NCI-H748 (cell line): ENCODE data around the gene RTP3.

Source experiments
- DNase-seq: peaks from one replicate; lab custom pipeline; 2025; ENCODE audit not compliant: unreplicated experiment; lab: John Stamatoyannopoulos, UW

The RTP3 gene

DNA sequence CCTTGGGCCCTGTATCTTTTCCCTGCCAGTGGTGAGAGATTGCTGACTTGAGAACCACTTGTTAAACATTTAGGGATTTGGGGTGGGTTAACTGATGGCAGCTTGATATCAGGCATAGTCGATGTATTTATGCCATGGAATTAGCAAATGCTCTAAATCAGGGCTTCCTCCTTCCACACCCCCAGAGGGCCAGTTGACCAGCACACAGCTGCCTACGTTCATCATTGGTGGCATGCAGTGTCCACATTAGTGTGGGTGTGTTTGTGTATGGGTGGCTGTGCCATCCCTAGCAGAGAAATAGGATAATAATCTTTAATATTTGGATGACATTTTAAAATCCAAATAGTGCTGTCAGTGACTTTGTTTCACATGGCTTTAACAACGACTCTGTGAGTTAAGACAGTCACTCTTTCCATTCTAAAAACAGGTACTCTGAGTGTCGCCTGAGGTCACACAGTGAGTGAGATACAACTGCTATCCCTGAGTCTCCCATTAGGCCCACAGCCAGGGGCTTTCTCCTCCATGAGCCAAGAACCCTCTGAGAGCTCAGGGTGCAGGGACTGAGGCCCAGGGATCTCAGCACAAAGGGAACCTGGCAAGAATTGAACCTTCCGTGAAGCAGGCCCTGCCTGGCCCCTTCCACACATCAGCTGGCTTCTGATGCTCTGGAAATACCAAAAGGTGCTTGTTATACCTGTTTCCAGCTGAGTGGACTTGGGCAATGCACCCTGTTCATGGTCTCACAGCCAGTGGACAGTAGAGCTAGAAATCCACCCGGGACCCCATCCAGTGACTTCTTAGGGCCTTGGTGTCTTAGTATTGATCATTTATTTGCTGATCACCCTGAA, 28.8 kb upstream of the RTP3 start:
- no peak for DNase-seq

DNA sequence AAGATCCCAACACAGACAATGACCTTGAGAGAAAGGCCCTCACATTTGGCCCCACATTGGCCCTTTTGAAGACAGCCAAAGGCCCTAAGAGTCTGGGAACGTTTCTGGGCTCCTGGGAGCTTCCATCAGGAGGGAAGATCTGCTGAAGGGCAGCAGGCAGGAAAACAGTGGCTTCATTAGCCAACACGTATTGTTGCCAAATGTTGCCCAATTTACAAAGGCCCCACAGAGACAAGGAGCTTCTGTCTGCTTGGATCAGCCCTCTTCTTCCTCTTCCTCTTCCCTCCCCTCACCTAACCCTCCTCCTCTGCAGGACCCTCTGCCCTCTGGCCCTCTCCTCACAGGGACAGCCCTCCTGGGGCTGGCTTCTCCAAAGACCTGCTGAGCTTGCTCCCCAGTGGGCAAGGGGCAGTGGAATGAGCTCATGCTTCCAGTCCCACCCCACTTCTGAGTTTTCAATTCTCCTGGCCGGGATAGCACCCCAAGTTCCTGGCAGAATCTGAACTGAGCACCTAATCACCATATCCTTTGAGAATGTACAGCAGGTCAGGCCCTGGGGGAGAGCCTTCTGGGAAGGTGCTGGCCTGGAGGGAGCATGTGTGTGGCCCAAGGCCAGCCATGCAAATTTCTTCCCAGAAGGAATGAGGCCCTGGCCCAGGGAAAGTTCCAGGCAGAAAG, 28.0 kb upstream of the RTP3 start:
- DNase-seq = no peak

DNA sequence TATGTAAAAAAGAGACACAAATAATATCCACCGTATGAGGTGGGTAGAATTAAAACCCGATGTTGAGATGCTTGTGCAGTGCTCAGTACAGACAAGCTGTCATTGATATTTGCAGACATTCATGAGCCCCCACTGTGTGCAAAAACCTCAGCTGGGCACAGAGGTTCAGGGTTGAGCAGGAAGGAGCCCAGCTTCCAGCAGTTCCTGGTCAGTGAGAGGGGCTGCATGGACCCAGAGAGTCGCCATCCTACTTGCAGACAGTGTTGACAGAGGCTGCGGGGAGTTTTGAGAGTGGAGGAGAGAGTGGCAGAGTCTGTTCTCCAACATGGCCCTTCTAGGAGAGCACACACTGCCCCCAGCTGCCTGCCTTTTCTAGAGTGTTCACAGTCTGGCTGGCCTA, 26.9 kb upstream of the RTP3 start:
- no peak for DNase-seq

DNA sequence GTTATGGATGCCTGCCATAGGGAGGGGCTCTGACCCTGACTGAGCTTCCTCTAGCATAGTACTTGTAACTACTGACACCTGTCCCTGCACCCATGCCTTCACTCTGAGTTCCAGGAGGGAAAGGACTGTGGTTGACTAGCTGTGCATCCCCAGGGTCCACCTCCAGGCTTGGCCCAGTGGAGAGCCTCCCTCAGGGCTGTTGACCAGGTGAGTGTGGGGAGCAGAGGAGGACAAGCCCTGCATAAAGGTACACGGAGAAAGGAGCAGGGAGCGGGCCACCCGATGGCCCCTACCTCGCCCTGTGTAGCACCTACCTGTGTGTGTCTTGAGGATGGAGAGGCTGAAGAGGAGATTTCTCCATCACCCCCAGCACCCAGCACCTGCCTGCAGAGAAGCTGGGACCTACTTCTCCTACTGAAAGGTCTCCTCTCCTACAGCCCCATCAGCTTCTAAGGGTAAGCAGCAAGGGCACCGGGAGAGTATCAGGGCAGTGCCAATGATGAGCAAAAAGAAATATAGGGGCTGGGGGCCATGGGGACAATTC, 26.3 kb upstream of the RTP3 start:
- DNase-seq = no peak

DNA sequence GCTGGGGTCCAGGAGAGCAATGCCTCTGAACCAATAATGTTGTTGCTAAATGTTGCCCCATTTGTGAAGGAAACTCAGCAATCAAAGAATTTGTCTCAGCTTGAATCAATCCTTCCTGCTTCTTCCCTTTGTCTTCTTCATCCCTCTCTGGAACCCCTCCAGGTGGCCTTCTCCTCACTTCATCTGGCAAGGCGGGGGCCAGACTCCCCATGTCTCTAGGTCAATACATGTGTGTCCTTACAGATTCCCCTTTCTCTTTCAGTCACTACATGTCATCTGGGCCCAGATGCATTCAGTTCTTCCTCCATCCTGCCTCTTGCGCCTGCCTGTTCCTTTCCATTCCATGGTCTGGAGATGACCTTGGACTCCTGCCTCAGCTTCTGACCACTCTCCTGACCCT, 25.0 kb upstream of the RTP3 start:
- no peak for DNase-seq

DNA sequence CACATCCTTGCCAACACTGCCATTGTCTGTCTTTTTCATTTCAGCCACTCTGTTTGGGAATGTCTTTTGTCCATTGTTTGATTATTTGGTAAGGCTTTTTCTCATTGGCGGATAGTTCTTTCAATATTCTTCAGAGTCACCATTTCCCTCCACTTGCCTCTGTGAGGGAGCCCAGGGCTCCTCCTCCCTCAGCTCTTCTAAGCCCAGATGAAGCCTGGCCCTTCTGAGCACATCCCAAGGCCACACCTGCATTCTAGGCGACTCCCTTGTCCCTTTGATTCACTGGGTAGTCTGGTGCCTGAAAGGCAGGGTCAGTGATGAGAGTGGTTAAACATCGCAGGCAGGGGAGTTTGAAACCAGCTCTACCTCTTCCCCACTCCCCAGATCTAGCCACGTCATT, 20.6 kb upstream of the RTP3 start:
- no peak for DNase-seq

DNA sequence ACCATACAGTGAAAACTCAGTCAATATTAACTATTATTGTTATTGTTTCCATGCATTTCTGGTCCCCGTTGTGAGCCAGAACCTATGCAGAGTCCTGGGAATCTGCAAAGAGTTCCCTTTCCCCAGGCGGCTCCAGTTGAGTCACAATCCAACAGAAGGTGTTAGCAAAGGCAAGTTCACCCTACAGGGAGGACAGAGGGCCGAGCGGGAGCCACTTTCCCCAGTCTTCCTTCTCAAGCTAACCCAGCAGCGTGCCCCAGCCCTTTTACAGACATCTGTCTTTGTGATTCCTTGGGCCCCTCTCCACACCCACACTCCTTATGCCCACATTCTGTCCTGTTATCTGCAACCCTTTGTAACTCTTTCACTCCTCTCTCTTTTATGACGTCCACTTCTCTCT, 20.0 kb upstream of the RTP3 start:
- no peak for DNase-seq

DNA sequence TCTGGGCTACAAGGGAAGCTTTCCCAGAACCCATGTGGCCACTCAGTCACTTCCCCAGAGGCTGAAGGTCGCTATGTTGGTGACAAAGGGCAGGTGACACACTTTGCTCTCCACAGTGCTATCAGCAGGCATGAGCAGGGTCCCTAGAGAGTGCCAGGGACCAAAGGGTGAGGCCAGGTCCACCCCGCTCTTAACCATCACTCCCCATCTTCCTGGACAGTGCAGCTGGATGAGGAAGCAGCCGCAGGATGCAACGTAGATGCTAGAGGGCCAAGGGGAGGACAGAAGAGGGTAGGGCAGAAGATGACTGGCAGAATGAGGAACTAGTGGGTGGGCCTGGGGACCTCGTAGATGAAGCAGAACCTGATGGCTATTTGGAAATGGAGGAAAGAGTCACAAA, 19.4 kb upstream of the RTP3 start:
- DNase-seq = no peak

DNA sequence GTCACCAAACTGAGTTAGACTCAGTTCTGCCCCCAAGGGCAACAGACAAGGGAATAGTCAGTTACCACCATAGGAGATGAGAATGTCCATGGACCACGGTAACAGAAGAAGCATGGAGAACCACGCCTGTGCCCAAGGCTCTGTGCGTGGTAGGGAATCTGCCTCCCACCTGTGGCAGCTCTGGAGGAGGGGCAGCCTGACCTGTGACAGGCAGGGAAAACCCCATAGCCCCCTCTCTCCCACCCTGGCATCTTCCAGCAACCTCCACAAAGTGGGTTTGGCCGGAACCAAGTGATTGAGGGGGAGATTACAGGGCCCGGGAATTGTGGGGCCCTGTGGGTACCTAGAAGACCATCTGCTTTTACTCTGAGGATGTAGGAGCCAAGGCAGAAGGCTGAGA, 18.8 kb upstream of the RTP3 start:
- no peak for DNase-seq

DNA sequence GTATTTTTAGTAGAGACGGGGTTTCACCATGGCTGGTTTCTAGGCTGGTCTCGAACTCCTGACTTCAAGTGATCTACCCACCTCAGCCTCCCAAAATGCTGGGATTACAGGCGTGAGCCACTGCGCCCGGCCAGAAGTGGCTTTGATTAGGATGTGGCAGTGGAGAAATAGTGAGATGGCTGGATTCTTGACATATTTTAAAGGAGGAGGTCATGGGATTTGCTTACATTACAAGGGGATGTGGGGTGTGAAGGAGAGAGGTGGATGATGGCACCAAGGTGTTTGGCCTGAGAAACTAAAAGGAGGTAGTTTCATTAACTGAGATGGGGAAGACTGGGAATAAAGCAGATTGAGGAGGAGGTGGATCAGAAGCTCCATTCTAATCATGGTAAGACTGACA, 18.1 kb upstream of the RTP3 start:
- no peak for DNase-seq

DNA sequence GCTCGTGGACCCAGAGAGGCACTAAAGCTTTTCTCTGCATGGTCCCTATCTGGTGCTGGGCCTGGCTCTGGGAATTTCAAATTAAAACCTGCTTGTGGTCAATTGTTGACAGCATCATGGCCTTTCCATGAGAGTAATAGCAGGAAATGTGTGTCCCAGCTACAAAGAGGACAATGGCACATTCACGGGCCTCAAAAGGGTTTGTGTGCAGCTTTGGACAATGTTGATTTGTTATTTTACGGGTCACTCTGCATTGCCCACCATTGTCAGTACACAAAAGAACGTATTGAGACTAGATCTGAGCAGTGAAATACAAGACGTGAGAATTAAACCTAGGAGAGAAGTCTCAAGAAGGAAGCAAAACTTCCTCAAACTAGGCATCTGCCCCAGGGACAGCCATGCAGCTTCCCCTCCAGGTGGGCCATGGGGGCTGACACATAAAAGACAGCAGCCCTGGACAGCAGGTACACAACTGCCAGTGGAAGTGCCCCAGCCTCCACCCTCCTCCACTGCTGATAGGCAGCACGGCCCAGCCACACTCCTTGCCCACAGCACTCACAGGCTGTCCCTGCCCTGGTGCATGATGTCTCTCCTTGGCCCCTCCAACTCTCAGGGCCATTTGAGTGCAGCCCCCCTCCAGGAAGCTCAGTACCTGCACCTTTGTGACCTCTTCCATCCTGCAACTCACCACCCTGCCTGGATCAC, 17.1 kb upstream of the RTP3 start:
- no peak for DNase-seq

DNA sequence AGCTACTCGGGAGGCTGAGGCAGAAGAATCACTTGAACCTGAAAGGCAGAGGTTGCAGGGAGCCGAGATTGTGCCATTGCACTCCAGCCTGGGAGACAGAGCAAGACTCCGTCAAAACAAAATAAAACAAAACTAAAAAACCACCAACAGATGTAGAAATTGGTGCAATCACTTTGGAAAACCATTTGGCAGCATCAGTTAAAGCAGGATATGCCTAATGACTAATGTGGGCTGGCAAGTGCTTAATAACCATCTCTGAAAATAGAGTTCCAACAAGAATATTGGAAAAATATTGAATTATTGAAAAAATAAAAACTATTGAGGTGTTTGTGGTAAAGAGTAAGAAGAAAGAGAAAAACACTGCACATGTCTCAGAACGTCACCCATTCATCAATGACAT, 16.1 kb upstream of the RTP3 start:
- DNase-seq = no peak

DNA sequence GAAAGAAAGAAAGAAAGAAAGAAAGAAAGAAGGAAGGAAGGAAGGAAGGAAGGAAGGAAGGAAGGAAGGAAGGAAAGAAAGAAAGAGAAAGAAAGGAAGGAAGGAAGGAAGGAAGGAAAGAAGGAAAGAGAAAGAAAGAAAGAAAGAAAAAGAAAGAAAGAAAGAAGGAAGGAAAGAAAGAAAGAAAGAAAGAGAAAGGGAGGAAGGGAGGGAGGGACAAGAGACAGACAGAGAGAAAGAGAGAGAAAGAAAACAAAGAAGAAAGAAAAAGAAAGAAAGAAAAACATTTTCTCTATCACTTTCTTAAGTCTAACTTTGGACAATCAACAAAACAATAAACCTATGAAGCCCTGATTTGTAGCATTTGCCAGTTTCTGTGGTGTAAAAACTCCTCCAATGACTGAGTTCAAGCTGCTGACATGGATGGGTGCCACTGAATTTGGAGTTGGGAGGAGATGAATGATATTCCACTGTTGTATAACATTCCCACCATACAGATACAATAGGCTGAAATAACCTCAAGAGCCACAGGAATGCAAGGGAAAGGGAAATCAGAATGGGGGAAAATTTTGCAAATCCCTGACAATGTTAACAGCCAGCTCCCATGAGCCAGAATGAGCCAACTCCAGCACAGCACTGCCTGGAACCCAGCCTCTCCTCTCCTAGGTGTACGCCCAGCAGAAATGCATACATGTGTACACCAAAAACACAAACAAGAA, 15.0 kb upstream of the RTP3 start:
- DNase-seq = no peak

DNA sequence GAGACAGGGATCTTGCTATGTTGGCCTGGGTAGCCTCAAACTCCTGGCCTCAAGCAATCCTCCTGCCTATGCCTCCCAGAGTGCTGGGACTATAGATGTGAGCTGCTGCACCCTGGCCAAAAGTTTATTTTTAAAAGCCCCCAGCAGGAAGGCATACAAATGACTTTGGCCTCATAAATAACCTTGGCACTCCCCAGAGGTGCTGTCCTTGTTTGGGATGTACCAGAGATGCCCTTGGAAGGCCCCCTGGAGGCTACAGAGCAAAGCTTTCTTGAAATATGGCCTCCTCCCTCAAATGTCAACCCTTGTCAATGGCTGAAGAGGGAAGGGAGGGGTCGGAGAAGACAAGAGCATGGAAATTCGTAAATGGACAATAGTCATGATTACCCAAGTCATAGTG, 14.0 kb upstream of the RTP3 start:
- no peak for DNase-seq

DNA sequence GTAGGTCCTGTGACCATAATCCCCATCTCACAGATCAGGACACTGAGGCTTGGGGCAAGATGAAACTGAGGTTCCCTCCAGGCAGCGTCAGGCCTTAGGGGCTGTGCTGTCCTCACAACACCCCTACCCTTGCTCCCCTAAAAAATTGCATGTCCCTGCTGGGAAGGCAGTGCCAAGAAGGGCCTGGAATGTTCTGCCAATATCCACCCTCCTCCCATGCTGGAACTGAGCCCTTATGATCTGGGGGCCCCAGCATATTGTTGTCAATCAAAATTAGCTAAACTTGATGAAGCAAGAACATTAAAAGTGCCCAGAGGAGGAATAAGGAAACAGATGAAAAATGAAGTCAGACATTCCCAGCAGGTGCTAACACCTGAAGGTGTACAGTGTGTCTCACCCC, 13.4 kb upstream of the RTP3 start:
- DNase-seq = no peak

DNA sequence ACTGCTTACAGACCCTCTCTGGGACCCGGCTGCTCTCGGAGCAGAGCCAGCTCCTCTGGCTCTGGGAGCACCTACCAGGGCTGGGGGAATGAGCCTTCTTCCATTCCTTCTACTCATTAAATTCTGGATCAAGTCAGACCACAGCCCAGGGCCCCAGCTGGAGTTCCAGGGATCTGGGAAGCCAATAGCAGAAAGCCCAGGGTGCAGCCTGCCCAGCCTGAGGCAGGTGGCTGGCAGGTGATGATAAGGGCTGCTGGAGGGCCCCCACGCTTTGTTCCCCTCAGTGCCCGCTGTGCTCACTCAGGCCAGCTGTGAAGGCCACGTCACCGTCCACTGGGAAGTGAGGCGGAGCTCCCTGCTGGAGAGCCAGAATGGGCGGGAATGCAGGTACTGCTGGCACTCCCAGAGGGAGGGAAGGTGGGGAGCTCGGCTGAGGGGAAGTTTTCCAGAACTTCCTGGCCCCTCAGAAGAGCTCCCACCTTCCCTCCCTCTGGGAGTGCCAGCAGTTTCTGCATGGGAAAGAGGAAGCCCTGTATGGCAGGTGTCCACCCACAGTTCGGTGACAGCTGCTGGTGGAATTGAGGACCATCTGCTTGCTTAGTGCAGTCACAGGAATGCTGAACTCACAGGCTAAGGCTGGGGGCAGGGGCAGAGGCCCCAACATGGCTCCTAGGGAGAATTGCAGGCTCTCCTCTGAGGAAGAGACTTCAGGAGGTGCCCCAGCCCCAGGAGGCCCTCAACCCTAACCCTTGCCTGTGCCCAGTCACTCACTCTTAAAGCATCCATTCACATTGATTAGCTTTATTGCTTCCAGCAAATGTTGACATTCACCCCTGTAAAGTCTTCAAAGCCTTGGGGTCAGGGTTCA, 12.6 kb upstream of the RTP3 start:
- peak; percentile 84 for DNase-seq

DNA sequence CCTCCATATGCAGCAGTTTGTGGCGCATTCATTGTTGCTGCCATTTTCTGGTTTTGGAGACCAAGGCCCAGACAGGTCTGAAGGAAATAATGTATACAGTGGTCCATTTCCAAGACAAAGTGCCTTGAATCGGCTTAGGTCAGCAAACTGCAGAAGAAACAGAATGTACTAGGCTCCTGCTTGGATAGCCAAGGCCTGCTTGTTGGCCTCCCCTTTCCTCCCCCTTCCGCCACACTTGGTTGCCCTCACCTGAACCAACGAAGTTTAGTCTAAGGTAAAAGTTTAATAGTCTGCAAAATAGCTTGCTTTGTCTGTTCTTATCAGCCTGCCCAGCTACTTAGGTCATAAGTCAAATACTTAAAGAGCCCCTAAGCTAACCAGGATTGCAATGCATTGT, 12.0 kb upstream of the RTP3 start:
- no peak for DNase-seq

DNA sequence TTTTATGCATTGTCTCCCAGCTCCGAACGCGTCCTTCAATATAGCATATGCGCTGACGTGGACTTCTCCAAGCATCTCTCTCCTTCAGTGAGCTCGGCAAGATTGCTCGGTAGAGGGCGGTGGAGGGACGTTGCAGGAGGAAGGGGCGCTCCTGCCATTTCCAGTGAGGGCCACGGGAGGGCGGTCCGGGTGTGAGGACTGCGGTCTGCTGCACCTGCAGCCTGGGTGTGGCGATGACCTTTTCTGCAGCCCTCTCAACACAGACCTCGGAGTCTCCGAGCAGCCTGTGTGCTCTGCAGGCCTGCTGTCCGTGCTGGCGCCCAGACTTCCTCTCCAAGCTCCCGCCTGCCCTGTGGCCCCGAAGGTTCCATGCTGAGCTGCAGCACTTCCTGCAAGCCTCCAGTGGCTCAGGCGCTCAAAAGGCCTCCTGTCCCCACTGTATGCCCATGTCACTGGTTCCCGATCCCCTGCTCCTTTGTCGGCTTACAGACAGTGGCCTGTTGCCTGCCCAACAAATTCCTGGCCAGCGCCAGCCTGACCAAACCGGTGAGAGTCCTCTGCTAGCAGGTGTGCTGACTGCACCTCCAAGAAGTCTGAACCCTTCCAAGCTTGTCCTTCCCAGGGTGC, 8.9 kb upstream of the RTP3 start:
- peak; percentile 87 for DNase-seq

DNA sequence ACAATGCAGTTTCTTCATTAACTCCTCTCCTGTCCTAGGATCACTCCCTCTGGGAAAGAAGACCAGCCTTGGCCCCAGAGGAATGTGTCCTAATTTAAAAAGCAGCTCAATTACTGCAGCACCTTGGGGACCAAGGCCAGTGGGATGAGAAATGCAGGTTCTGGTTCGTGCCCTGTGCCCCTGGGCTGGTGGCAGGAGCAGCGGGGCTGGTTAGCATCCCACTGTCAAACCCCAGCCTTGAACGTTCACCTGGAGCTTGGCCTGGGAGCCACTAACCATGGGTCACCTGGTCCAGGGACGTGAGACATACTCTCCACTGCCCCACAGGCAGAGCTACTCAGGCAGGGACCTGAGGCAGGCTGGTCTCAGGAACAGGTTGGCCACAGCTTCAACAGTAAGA, 8.4 kb upstream of the RTP3 start:
- no peak for DNase-seq

DNA sequence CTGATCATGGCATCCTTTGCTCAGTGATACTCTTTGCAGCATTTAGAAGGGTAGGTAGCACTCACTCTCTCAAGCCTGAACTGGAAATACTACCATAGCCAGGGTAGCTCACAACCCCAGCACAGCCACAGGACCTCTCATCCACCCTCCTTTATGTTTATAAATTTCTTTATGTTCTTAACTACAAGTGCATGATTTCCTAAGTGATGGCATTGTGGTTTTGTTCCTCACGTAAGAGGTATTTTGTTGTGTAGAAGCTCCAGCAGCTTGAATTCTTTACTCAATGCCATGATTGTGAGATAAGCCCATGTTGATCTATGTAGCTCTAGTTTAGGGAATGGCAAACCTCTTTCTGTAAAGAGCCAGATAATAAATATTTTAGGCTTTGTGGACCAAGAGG, 7.9 kb upstream of the RTP3 start:
- DNase-seq = no peak
